Measurements from ENCODE around the gene DOCK4. TPM values are rescaled to one million over a fixed set of nuclear protein-coding genes. Genes with fewer than 3 reads are reported as not detected.

DOCK4 gene
- total RNA-seq, 1 experiment from 2014 or later = 20.4 TPM

- CTCF ChIA-PET = no interaction called here
- no peaks in the 10 kb centered on the region for H3K36me3 Mint-ChIP-seq
- ATAC-seq = no peak
- no peak for TF ChIP-seq ZNF396 (CRISPR knock-in tag; IDR thresholded peaks at IDR 0.05; ENCODE audit: borderline replicate concordance)
- no peak for TF ChIP-seq ZNF121 (CRISPR knock-in tag; IDR thresholded peaks at IDR 0.05)
- TF ChIP-seq AR (CRISPR knock-in tag; IDR thresholded peaks at IDR 0.05) = no peak
- TF ChIP-seq GRHL2 (CRISPR knock-in tag; IDR thresholded peaks at IDR 0.05; ENCODE audit: insufficient replicate concordance, severe bottlenecking) = no peak
- no peak for TF ChIP-seq NR1H2 (CRISPR knock-in tag; IDR thresholded peaks at IDR 0.05)
- TF ChIP-seq TEAD4 (CRISPR knock-in tag; IDR thresholded peaks at IDR 0.05) = no peak
- no peak for TF ChIP-seq CBFB (CRISPR knock-in tag; IDR thresholded peaks at IDR 0.05; ENCODE audit: low read depth)
- TF ChIP-seq ZNF232 (CRISPR knock-in tag; IDR thresholded peaks at IDR 0.05) = no peak
- TF ChIP-seq SOX15 (CRISPR knock-in tag; IDR thresholded peaks at IDR 0.05) = no peak
- no peak for TF ChIP-seq ATF6 (CRISPR knock-in tag; IDR thresholded peaks at IDR 0.05)
- TF ChIP-seq E2F4 (CRISPR knock-in tag; IDR thresholded peaks at IDR 0.05; ENCODE audit: borderline replicate concordance, low read depth) = no peak
- no peak for TF ChIP-seq CREB1 (CRISPR knock-in tag; IDR thresholded peaks at IDR 0.05)
- TF ChIP-seq AFF4 (CRISPR knock-in tag; IDR thresholded peaks at IDR 0.05; ENCODE audit: borderline replicate concordance) = no peak
- no peak for TF ChIP-seq TCF7 (CRISPR knock-in tag; IDR thresholded peaks at IDR 0.05; ENCODE audit: low read depth)
- no peak for TF ChIP-seq ZNF532 (CRISPR knock-in tag; IDR thresholded peaks at IDR 0.05; ENCODE audit: borderline replicate concordance)
- no peak for TF ChIP-seq ZNF416 (CRISPR knock-in tag; IDR thresholded peaks at IDR 0.05)
- no peak for TF ChIP-seq CTCF (IDR thresholded peaks at IDR 0.05)
- no peak for TF ChIP-seq MXD4 (CRISPR knock-in tag; IDR thresholded peaks at IDR 0.05; ENCODE audit: borderline replicate concordance)
- no peaks in the 10 kb centered on the region for H3K27me3 Mint-ChIP-seq (ENCODE audit: low read depth)
- POLR2A ChIA-PET = no interaction called here
- DNase-seq (ENCODE audit: low spot score) = no peak
- no peaks in the 10 kb centered on the region for H3K9me3 Mint-ChIP-seq
- H3K4me1 Mint-ChIP-seq = no peaks in the 10 kb centered on the region
- H3K4me3 Mint-ChIP-seq = no peak overlapping the region
- H3K27ac Mint-ChIP-seq = no peak overlapping the region
Measured at GRCh38 chr7:111678281-111678680, 527.9 kb downstream of the DOCK4 start.
